ENCODE results near the gene MAGI3.

MAGI3 gene

DNA sequence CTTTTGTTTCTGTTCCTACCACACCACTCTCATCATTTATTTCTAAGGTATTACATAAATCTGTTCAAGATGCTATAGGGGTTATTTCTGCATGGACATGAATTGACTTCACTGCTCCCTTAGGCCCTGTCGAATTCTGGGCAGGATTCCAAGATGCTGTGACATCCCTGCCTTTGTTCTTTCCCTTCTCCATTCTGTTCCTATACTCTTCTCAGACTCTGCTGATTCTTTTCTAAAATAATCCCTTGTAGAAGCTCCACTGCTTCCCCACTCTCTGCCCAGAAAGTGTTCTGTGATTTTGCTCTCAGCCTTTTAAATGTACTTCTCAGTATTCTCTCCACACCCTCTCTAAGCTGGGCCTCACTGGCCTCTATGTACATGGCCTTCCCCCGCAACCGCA is 269.8 kb downstream of the MAGI3 start:
- H3K4me1 Mint-ChIP-seq = peaks cover 33% of the 10 kb centered on the region
- no peaks in the 10 kb centered on the region for H3K36me3 Mint-ChIP-seq (ENCODE audit: low read depth)

GRCh38 chr1:113662101-113662500 is 271.8 kb downstream of the MAGI3 start:
- Mint-ChIP-seq H3K27me3 (ENCODE audit: low read depth, poor library complexity) (no peaks in the 10 kb centered on the region), H3K9me3 (peaks cover 5% of the 10 kb centered on the region), H3K36me3 (ENCODE audit: low read depth) (peaks cover 11% of the 10 kb centered on the region), H3K27ac (no peak overlapping the region), H3K4me3 (no peak overlapping the region), H3K4me1 (peaks cover 28% of the 10 kb centered on the region)
- TF ChIP-seq, protein P1, sequence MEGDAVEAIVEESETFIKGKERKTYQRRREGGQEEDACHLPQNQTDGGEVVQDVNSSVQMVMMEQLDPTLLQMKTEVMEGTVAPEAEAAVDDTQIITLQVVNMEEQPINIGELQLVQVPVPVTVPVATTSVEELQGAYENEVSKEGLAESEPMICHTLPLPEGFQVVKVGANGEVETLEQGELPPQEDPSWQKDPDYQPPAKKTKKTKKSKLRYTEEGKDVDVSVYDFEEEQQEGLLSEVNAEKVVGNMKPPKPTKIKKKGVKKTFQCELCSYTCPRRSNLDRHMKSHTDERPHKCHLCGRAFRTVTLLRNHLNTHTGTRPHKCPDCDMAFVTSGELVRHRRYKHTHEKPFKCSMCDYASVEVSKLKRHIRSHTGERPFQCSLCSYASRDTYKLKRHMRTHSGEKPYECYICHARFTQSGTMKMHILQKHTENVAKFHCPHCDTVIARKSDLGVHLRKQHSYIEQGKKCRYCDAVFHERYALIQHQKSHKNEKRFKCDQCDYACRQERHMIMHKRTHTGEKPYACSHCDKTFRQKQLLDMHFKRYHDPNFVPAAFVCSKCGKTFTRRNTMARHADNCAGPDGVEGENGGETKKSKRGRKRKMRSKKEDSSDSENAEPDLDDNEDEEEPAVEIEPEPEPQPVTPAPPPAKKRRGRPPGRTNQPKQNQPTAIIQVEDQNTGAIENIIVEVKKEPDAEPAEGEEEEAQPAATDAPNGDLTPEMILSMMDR (IDR thresholded peaks at IDR 0.05) = no peak
- DNase-seq = no peak

More for the DNA sequence above, 269.8 kb downstream of the MAGI3 start:
- Mint-ChIP-seq H3K27me3 (ENCODE audit: low read depth, poor library complexity) (no peaks in the 10 kb centered on the region), H3K27ac (peak overlapping the region; percentile 87), H3K9me3 (no peaks in the 10 kb centered on the region), H3K4me3 (no peak overlapping the region)
- TF ChIP-seq, protein P1 (IDR thresholded peaks at IDR 0.05) = no peak
- DNase-seq = no peak

- no peak overlapping the region for H3K27ac Mint-ChIP-seq
- H3K9me3 Mint-ChIP-seq = peaks cover 11% of the 10 kb centered on the region
- TF ChIP-seq, protein P1 (IDR thresholded peaks at IDR 0.05) = no peak
- no peaks in the 10 kb centered on the region for H3K27me3 Mint-ChIP-seq (ENCODE audit: low read depth, poor library complexity)
- H3K36me3 Mint-ChIP-seq (ENCODE audit: low read depth) = peaks cover 23% of the 10 kb centered on the region
- H3K4me3 Mint-ChIP-seq = no peak overlapping the region
- H3K4me1 Mint-ChIP-seq = peaks cover 21% of the 10 kb centered on the region
- no peak for DNase-seq
Measured at GRCh38 chr1:113663165-113663951, 273.0 kb downstream of the MAGI3 start.

DNA sequence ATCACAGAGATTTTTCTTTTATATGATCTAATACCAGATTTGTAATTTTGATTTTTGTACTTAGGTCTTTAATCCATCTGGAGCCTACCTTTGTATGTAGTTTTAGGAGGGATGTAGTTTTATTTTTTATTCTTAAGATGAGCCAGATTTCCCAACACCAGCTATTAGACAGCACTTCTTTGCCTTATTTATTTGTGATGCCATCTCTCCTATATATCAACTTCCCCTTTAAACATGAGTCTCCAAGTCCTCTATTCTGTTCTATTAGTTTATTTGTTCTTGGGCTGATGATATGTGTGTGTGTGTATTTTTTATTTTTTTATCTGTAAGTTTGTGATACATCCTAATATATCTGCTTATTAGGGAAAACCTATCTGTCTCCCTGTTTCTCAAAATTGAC is 274.8 kb downstream of the MAGI3 start:
- peaks cover 11% of the 10 kb centered on the region for H3K9me3 Mint-ChIP-seq
- no peak for DNase-seq
- TF ChIP-seq, protein P1 (IDR thresholded peaks at IDR 0.05) = no peak
- peaks cover 30% of the 10 kb centered on the region for H3K36me3 Mint-ChIP-seq (ENCODE audit: low read depth)
- no peak overlapping the region for H3K4me3 Mint-ChIP-seq
- H3K27me3 Mint-ChIP-seq (ENCODE audit: low read depth, poor library complexity) = no peaks in the 10 kb centered on the region
- no peak overlapping the region for H3K27ac Mint-ChIP-seq
- H3K4me1 Mint-ChIP-seq = peaks cover 4% of the 10 kb centered on the region

- H3K9me3 Mint-ChIP-seq = peaks cover 11% of the 10 kb centered on the region
- no peak for DNase-seq
- H3K4me3 Mint-ChIP-seq = no peak overlapping the region
- TF ChIP-seq, protein P1 (IDR thresholded peaks at IDR 0.05) = no peak
- no peak overlapping the region for H3K27ac Mint-ChIP-seq
- H3K36me3 Mint-ChIP-seq (ENCODE audit: low read depth) = peaks cover 30% of the 10 kb centered on the region
- H3K4me1 Mint-ChIP-seq = no peaks in the 10 kb centered on the region
- H3K27me3 Mint-ChIP-seq (ENCODE audit: low read depth, poor library complexity) = no peaks in the 10 kb centered on the region
Measured at GRCh38 chr1:113666126-113666525, 275.8 kb downstream of the MAGI3 start.

- H3K27ac Mint-ChIP-seq = no peak overlapping the region
- H3K36me3 Mint-ChIP-seq (ENCODE audit: low read depth) = peaks cover 30% of the 10 kb centered on the region
- H3K4me1 Mint-ChIP-seq = no peaks in the 10 kb centered on the region
- H3K9me3 Mint-ChIP-seq = peaks cover 11% of the 10 kb centered on the region
- no peaks in the 10 kb centered on the region for H3K27me3 Mint-ChIP-seq (ENCODE audit: low read depth, poor library complexity)
- DNase-seq = no peak
- H3K4me3 Mint-ChIP-seq = no peak overlapping the region
- TF ChIP-seq, protein P1 (IDR thresholded peaks at IDR 0.05) = no peak
Measured at GRCh38 chr1:113669988-113670387, 279.7 kb downstream of the MAGI3 start.

Data from nephron progenitor cell (in vitro differentiated cells).